Heart right ventricle (tissue), 16 donors: ENCODE results near the gene C10orf62. TPM values are rescaled to one million over a fixed set of nuclear protein-coding genes. Genes with fewer than 3 reads are reported as not detected.
"Not testable (repeated sequence)": the region's sequence is repeated elsewhere in the genome, so short reads cannot be mapped to it uniquely, and the experiment has no call there.

Experiments used
- ATAC-seq, 8 donors: fragments of 200-7000 bp; cut with Tn5 transposase; one replicate each; pipeline ENCODE4 v1.9.1; 2020; ENCODE audit warnings: mild to moderate bottlenecking in 8 of 8, moderate library complexity in 8 of 8, moderate number of reproducible peaks in 1 of 8
- DNase-seq, 2 donors: peaks; one replicate each; pipeline ENCODE4 v3.0.0-alpha.2; 2020
- H3K27ac ChIP-seq, 10 donors: fragments of 200-600 bp; sonication (generic) in 2 of 10; one replicate each; pipeline versions ENCODE4 v1.5.0 to v1.8.0; 2020 to 2022; ENCODE audit warnings: mild to moderate bottlenecking in 3 of 10
- H3K27me3 ChIP-seq, 7 donors: fragments of 200-600 bp; one replicate each; pipeline ENCODE4 v1.8.0; 2021 to 2022; ENCODE audit warnings: mild to moderate bottlenecking in 2 of 7
- H3K36me3 ChIP-seq, 9 donors: fragments of 200-600 bp; sonication (generic) in 1 of 9; one replicate each; pipeline versions ENCODE4 v1.5.0 to v1.8.0; 2020 to 2022; ENCODE audit warnings: mild to moderate bottlenecking in 2 of 9
- H3K4me1 ChIP-seq, 9 donors: fragments of 200-600 bp; sonication (generic) in 1 of 9; one replicate each; pipeline versions ENCODE4 v1.5.0 to v1.8.0; 2020 to 2022; ENCODE audit warnings: mild to moderate bottlenecking in 4 of 9
- H3K4me3 ChIP-seq, 10 donors: fragments of 200-600 bp; sonication (generic) in 2 of 10; one replicate each; pipeline versions ENCODE4 v1.5.0 to v1.8.0; 2020 to 2022; ENCODE audit warnings: mild to moderate bottlenecking in 7 of 10, moderate library complexity in 2 of 10
- H3K9me3 ChIP-seq, 11 donors: fragments of 200-600 bp in 10 of 11; sonication (generic) in 2 of 11; one replicate each; pipeline versions ENCODE4 v1.5.0 to v1.8.0; 2013 to 2022; ENCODE audit warnings: mild to moderate bottlenecking in 2 of 11, control low read depth in 1 of 11, moderate library complexity in 1 of 11
- WGBS, 2 donors: extraction: QIAGEN DNeasy Blood & Tissue Kit; methylation state at CpG; one replicate each; pipeline ENCODE4 v1.1.7; 2013; ENCODE audit warnings: inconsistent platforms in 1 of 2; 5-methylcytosine and 5-hydroxymethylcytosine counted together
- intact Hi-C, 10 donors: fragments of 100-400 bp; cut with DNase I; formaldehyde crosslinking; loops; one replicate each; pipeline versions ENCODE4 v1.11.1 to v1.14.2; 2022
- polyA plus RNA-seq, 2 donors: library from polyadenylated mRNA; stranded (reverse); fragments of 200-250 nt; gene quantifications; one replicate each; pipeline ENCODE4 v1.2.3, GENCODE V29; 2013
- total RNA-seq, 10 donors: library from RNA; stranded (reverse); fragmentation: NEBNext Ultra II Directional in 3 of 10; extraction: Animal tissue kit (Norgen Biotek cat#: 25700) in 3 of 10; gene quantifications; one replicate each; pipeline versions ENCODE4 v1.2.1 to v1.2.4, GENCODE V29; 2021 to 2023
- TF ChIP-seq, protein P1 (sequence below), 9 donors: fragments of 200-600 bp; sonication (generic) in 2 of 9; IDR thresholded peaks; one replicate each; pipeline versions ENCODE4 v1.5.0 to v1.8.0; 2021 to 2022; ENCODE audit warnings: antibody characterized with exemption in 9 of 9, mild to moderate bottlenecking in 5 of 9, moderate library complexity in 1 of 9
- donor health status: Arrhythmogenic right ventricular cardiomyopathy.
- donor health status: ischemic (EF 13 %, LVEDD 7.1; RV severe dilation, severe dysfunction).
- donor health status: healthy with polysubstance abuse.
- donor health status: DM: no; HTN: yes; CAD: no.
- donor health status: DM: no; HTN: no; CAD: no.
- donor health status: ischemic (EF 25% LVEDD 6.9; RV normal size, moderate dysfunction).
- donor health status: ischemic (EF 25% LVEDD 5.7; RV mildly dilated, moderate dysfunction).
- donor health status: healthy.
- donor health status: DM: yes; HTN: yes; CAD: no.
- donor health status: Ischemic cardiomyopathy.
- donor health status: ischemic (EF 35%, LVEDD 5.7; RV mildly dilated, moderate dysfunction).
- donor health status: nonischemic (EF 11% LVEDD 7.7; RV severe dilation, severe dysfunction).
- donor health status: DM: yes; HTN: yes; CAD: no.
- donor health status: PGD.
- donor health status: ischemic (EF 29% LVEDD 5.4; RV normal size, mild dysfunction).
- donor health status: nonischemic (EF 23%, LVEDD 6.1; RV moderate dilation, normal function).

The C10orf62 gene
- total and polyA plus RNA-seq, 12 donors, result 0.20 to 2.4 (median 1.1) TPM; not detected in 2

DNA sequence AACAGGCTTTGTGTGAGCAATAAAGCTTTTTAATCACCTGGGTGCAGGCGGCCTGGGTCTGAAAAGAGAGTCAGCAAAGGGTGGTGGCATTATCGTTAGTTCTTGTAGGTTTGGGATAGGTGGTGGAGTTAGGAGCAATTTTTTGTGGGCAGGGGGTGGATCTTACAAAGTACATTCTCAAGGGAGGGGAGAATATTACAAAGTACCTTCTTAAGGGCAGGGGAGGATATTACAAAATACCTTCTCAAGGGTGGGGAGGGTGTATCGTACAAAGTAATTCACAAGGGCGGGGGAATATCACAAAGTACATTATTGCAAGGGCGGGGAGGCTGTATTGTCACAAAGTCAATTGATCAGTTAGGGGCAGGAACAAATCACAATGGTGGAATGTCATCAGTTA, 27.2 kb upstream of the C10orf62 start:
- H3K36me3 ChIP-seq, intact Hi-C loops, H3K27me3 ChIP-seq, ATAC-seq, DNase-seq, H3K27ac ChIP-seq, H3K9me3 ChIP-seq, H3K4me1 ChIP-seq, H3K4me3 ChIP-seq: not testable (repeated sequence)
- WGBS, 2 donors, result 93 to 99% methylated on average over 5 of the region's 5 CpGs

DNA sequence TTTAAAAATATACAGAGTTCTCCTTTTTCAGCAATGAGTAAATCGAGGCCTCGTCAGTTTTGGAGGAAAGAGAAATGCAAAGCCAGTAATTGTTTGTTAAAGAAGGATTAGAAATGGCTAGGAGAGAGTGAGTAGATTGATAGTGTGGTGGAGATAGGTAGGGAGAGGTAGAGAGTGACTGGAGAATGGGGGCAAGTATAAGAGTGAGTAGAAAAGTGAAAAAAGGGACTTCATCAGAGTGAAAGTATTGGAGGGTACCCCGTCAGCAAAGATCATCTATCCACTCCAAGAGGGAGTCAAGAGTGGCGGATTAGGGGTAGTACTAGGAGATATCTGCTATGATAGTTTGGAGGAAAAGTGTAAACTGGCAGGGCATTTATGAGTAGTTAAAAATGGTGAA, 26.2 kb upstream of the C10orf62 start:
- Histone ChIP-seq H3K4me1 (peaks cover 0 to 6% (median 0%) of the 10 kb centered on the region in 9 donors), H3K36me3 (peaks cover 0 to 8% (median 0%) of the 10 kb centered on the region in 9 donors), H3K4me3 (no peak overlapping the region), H3K27ac (no peak overlapping the region), H3K9me3 (no peaks in the 10 kb centered on the region), H3K27me3 (no peaks in the 10 kb centered on the region)
- intact Hi-C loops, result no loop called here
- no peak for ATAC-seq
- DNase-seq, result no peak
- 96 to 98% methylated on average over 4 of the region's 4 CpGs for WGBS, 2 donors
- TF ChIP-seq, protein P1, sequence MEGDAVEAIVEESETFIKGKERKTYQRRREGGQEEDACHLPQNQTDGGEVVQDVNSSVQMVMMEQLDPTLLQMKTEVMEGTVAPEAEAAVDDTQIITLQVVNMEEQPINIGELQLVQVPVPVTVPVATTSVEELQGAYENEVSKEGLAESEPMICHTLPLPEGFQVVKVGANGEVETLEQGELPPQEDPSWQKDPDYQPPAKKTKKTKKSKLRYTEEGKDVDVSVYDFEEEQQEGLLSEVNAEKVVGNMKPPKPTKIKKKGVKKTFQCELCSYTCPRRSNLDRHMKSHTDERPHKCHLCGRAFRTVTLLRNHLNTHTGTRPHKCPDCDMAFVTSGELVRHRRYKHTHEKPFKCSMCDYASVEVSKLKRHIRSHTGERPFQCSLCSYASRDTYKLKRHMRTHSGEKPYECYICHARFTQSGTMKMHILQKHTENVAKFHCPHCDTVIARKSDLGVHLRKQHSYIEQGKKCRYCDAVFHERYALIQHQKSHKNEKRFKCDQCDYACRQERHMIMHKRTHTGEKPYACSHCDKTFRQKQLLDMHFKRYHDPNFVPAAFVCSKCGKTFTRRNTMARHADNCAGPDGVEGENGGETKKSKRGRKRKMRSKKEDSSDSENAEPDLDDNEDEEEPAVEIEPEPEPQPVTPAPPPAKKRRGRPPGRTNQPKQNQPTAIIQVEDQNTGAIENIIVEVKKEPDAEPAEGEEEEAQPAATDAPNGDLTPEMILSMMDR (IDR thresholded peaks at IDR 0.05), result no peak

DNA sequence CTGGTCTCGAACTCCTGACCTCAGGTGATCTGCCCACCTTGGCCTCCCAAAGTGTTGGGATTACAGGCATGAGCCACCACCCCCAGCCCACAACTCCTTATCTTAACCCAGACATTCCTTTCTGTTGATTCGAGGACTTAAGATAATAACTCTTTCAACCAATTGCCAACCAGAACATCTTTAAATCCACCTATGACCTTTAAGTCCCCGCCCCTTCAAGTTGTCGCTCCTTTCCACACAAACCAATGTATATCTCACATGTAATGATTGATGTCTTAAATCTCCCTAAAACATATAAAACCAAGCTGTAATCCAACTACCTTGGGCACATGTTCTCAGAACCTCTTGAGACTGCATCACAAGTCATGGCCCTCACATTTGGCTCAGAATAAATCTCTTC, 24.7 kb upstream of the C10orf62 start:
- intact Hi-C loops, result no loop called here
- 83% methylated on average over 4 of the region's 4 CpGs for WGBS, 2 donors

DNA sequence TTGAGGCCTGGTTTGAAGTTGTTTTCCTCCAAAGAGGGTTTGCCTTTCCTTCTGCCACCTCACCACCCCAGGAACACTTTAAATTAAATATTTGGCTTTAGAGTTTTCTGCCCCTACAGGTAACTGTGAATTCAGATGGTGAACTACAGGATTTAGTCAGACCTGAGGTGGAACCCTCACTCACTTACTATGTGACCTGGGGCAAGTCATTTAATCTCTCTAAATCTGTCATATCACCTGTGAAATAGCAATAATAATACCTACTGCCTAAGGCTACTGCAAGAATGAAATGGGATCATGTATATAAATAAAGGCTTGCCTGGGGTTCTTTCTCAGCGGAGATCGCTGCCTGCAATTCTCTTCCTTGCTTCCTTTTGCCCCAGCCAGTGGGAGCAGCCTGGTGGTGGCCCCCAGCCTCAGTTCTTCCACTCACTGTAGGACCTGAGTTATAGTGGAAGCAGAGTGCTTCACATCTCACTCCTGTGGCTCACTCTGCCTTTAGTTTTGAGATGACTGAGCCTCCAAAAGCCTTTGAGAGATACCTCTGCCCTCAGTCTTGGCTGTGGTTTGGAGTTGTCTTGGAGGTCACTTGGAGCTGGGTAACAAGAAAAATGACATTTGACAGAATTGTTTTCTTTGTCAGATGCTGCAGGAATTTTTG, 23.1 kb upstream of the C10orf62 start:
- TF ChIP-seq, protein P1 (IDR thresholded peaks at IDR 0.05), result no peak
- Histone ChIP-seq H3K4me3 (no peak overlapping the region), H3K27ac (no peak overlapping the region), H3K36me3 (peaks cover 0 to 38% (median 16%) of the 10 kb centered on the region in 9 donors), H3K4me1 (peaks cover 0 to 11% (median 9%) of the 10 kb centered on the region in 9 donors), H3K27me3 (no peaks in the 10 kb centered on the region), H3K9me3 (no peaks in the 10 kb centered on the region)
- ATAC-seq, result no peak
- intact Hi-C loops, result no loop called here
- 100% methylated on average over 2 of the region's 2 CpGs for WGBS, 2 donors
- no peak for DNase-seq

More for the DNA sequence above, 24.7 kb upstream of the C10orf62 start:
- H3K27ac ChIP-seq, result no peak overlapping the region
- no peak overlapping the region for H3K4me3 ChIP-seq
- H3K4me1 ChIP-seq, result peaks cover 0 to 6% (median 0%) of the 10 kb centered on the region in 9 donors
- H3K9me3 ChIP-seq, result no peaks in the 10 kb centered on the region
- ATAC-seq (no peak), DNase-seq (no peak)
- TF ChIP-seq, protein P1 (IDR thresholded peaks at IDR 0.05), result no peak
- peaks cover 0 to 22% (median 9%) of the 10 kb centered on the region in 9 donors for H3K36me3 ChIP-seq
- H3K27me3 ChIP-seq, result no peaks in the 10 kb centered on the region

DNA sequence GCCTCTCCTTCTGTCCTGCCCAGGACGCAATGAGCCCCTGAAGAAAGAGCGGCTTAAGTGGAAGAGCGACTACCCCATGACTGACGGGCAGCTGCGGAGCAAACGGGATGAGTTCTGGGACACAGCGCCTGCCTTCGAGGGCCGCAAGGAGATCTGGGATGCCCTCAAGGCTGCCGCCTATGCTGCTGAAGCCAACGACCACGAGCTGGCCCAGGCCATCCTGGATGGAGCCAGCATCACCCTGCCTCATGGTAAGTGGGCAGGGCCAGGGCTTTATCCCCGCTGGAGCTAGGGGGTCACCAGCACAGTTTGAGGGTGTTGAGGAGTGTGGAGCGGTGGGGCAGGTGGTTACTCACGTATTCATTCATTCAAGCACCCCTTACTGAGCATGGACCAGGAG, 21.6 kb upstream of the C10orf62 start:
- Histone ChIP-seq H3K36me3 (peaks cover 0 to 45% (median 16%) of the 10 kb centered on the region in 9 donors), H3K4me3 (no peak overlapping the region), H3K4me1 (peaks cover 0 to 25% (median 23%) of the 10 kb centered on the region in 9 donors), H3K9me3 (no peaks in the 10 kb centered on the region), H3K27ac (no peak overlapping the region), H3K27me3 (no peaks in the 10 kb centered on the region)
- ATAC-seq (no peak), DNase-seq (no peak)
- 96 to 97% methylated on average over 15 of the region's 15 CpGs for WGBS, 2 donors
- intact Hi-C loops, result no loop called here
- TF ChIP-seq, protein P1 (IDR thresholded peaks at IDR 0.05), result no peak
